Endodermal cell (in vitro differentiated cells): Measurements from ENCODE around the gene CXCR1. TPM values are rescaled to one million over a fixed set of nuclear protein-coding genes. Genes with fewer than 3 reads are reported as not detected.
A peak's percentile ranks its signal among the peaks of the same experiment; 100 is the strongest.

Experiments
- DNase-seq: peaks from one replicate; pipeline ENCODE4 v3.0.0-alpha.2; 2017
- H3K27ac ChIP-seq: 2 replicates; pipeline ENCODE4 v1.5.1; 2013; ENCODE audit warnings: mild to moderate bottlenecking, low read depth, low read length, moderate library complexity
- H3K27me3 ChIP-seq: 2 replicates; pipeline ENCODE4 v1.6.1; 2013; ENCODE audit warnings: mild to moderate bottlenecking, low read length, moderate library complexity; ENCODE audit not compliant: insufficient read depth, control insufficient read depth, poor library complexity, severe bottlenecking
- H3K36me3 ChIP-seq: 2 replicates; pipeline ENCODE4 v1.7.0; 2013; ENCODE audit warnings: mild to moderate bottlenecking, low read length, moderate library complexity; ENCODE audit not compliant: control insufficient read depth, insufficient read depth
- H3K4me1 ChIP-seq: one replicate; pipeline ENCODE4 v1.7.0; 2013; ENCODE audit warnings: low read length; ENCODE audit not compliant: control insufficient read depth, insufficient read depth
- H3K4me3 ChIP-seq: 2 replicates; pipeline ENCODE4 v1.5.1; 2013; ENCODE audit warnings: mild to moderate bottlenecking, low read length, moderate library complexity
- H3K9ac ChIP-seq: 2 replicates; pipeline ENCODE4 v1.6.1; 2013; ENCODE audit warnings: mild to moderate bottlenecking, low read length, moderate library complexity; ENCODE audit not compliant: poor library complexity, severe bottlenecking; ENCODE audit errors: extremely low read depth
- H3K9me3 ChIP-seq: 2 replicates; pipeline ENCODE4 v1.6.1; 2013; ENCODE audit warnings: mild to moderate bottlenecking, low read length, moderate library complexity; ENCODE audit not compliant: control insufficient read depth
- H3K27ac Mint-ChIP-seq: 2 replicates; pipeline ENCODE4 v1.8.0; 2020; ENCODE audit warnings: mixed read lengths
- H3K27me3 Mint-ChIP-seq: 2 replicates; pipeline ENCODE4 v1.8.0; 2021; ENCODE audit warnings: mild to moderate bottlenecking, mixed read lengths; ENCODE audit not compliant: insufficient read depth
- H3K36me3 Mint-ChIP-seq: 2 replicates; pipeline ENCODE4 v1.8.0; 2020; ENCODE audit warnings: low read depth, mixed read lengths
- H3K4me1 Mint-ChIP-seq: 2 replicates; pipeline ENCODE4 v1.8.0; 2020; ENCODE audit warnings: mixed read lengths
- H3K4me3 Mint-ChIP-seq: 2 replicates; pipeline ENCODE4 v1.8.0; 2020; ENCODE audit warnings: mild to moderate bottlenecking, moderate library complexity, mixed read lengths
- H3K9me3 Mint-ChIP-seq: 2 replicates; pipeline ENCODE4 v1.8.0; 2020; ENCODE audit warnings: mild to moderate bottlenecking, mixed read lengths
- CTCF ChIP-seq: fragments of 200-600 bp; sonication (generic); conservative IDR thresholded peaks from 2 replicates; pipeline ENCODE4 v1.5.0; 2021; ENCODE audit warnings: antibody characterized with exemption, mild to moderate bottlenecking
- WGBS, 2 experiments: methylation state at CpG; one replicate each; pipeline versions ENCODE4 v1.1.5 to v1.1.7; 2013; ENCODE audit warnings: missing lambda C conversion rate in 2 of 2, mixed read lengths in 1 of 2; ENCODE audit not compliant: insufficient coverage in 1 of 2, insufficient read length in 1 of 2; 5-methylcytosine and 5-hydroxymethylcytosine counted together
- total RNA-seq, 2 donors: library from RNA; stranded (reverse); fragmentation: NEBNext Ultra II Directional in 1 of 2; extraction: Animal tissue kit (Norgen Biotek cat#: 25700) in 1 of 2; gene quantifications; 2 replicates in 1 of 2; 3 replicates in 1 of 2; pipeline ENCODE4 v1.2.1, GENCODE V29; 2021

The CXCR1 gene
- total RNA-seq, 2 donors from 2014 or later: not detected

GRCh38 chr2:218127929-218128455 is 38.8 kb downstream of the CXCR1 start:
- 91 to 100% methylated on average over 1 to 3 of the region's 3 CpGs for WGBS, 2 experiments
- H3K27me3 ChIP-seq: no peaks in the 10 kb centered on the region
- no peak for TF ChIP-seq CTCF
- no peak overlapping the region for H3K4me3 ChIP-seq
- peaks cover 8% of the 10 kb centered on the region for H3K27me3 Mint-ChIP-seq
- no peak overlapping the region for H3K9ac ChIP-seq
- H3K4me1 ChIP-seq: no peaks in the 10 kb centered on the region
- H3K4me1 Mint-ChIP-seq: peaks cover 4% of the 10 kb centered on the region
- no peak overlapping the region for H3K27ac ChIP-seq
- H3K4me3 Mint-ChIP-seq: no peak overlapping the region
- no peak for DNase-seq
- no peaks in the 10 kb centered on the region for H3K36me3 ChIP-seq
- H3K9me3 ChIP-seq: peaks cover 15% of the 10 kb centered on the region
- peaks cover 3% of the 10 kb centered on the region for H3K9me3 Mint-ChIP-seq
- no peaks in the 10 kb centered on the region for H3K36me3 Mint-ChIP-seq
- H3K27ac Mint-ChIP-seq: no peak overlapping the region

DNA sequence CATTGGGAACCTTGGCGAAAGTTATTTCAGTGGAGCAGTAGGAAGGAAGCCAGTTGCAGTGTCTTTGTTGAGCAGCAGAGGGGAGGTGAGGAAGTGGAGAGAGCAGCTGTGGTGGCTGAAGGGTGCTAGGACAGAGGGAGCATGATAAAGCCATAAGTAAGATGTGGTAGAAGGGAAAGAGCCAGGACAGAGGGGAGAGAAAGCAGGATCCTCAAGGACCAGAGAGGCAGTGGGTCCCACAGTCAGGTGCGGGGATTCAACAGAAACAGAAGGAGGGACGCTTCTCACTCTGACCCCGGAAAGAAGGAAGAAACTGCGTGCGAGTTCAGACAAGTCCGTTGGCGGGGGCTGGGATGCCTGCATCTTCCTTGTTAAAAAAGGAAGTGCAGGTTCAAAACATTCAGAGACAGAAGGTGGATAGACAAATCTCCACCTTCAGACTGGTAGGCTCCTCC is 41.1 kb downstream of the CXCR1 start, which contains the start of gene CXCR2:
CXCR2 (plus strand) TSS at position 403 of the 455 bp plus-strand sequence. CDS start 8,774 bp downstream, outside the sequence.
- Mint-ChIP-seq H3K4me1 (peaks cover 4% of the 10 kb centered on the region), H3K4me3 (no peak within 1 kb of the TSS), H3K9me3 (peaks cover 27% of the 10 kb centered on the region), H3K27me3 (peaks cover 10% of the 10 kb centered on the region), H3K36me3 (no peaks in the 10 kb centered on the region), H3K27ac (no peak within 1 kb of the TSS)
- WGBS, 2 experiments: 89 to 95% methylated on average over 7 to 8 of the region's 8 CpGs
- Histone ChIP-seq H3K4me3 (no peak within 1 kb of the TSS), H3K9ac (no peak within 1 kb of the TSS), H3K36me3 (no peaks in the 10 kb centered on the region), H3K4me1 (no peaks in the 10 kb centered on the region), H3K9me3 (peaks cover 38% of the 10 kb centered on the region), H3K27me3 (no peaks in the 10 kb centered on the region), H3K27ac (no peak within 1 kb of the TSS)
- peak; percentile 42 for TF ChIP-seq CTCF
- DNase-seq: peak; percentile 49

- H3K27me3 ChIP-seq: no peaks in the 10 kb centered on the region
- Mint-ChIP-seq H3K27ac (no peak overlapping the region), H3K4me1 (peaks cover 4% of the 10 kb centered on the region), H3K4me3 (no peak overlapping the region), H3K36me3 (no peaks in the 10 kb centered on the region), H3K27me3 (peaks cover 10% of the 10 kb centered on the region), H3K9me3 (peaks cover 31% of the 10 kb centered on the region)
- TF ChIP-seq CTCF: no peak
- H3K9ac ChIP-seq: no peak overlapping the region
- peaks cover 43% of the 10 kb centered on the region for H3K9me3 ChIP-seq
- no peak overlapping the region for H3K27ac ChIP-seq
- 85 to 91% methylated on average over 4 of the region's 4 CpGs for WGBS, 2 experiments
- H3K4me3 ChIP-seq: no peak overlapping the region
- H3K36me3 ChIP-seq: no peaks in the 10 kb centered on the region
- H3K4me1 ChIP-seq: no peaks in the 10 kb centered on the region
- no peak for DNase-seq
Observed at GRCh38 chr2:218125095-218125494, 41.7 kb downstream of the CXCR1 start.
